K562 treated with DMSO at 1 percent for 4 hours (cell line): ENCODE results near the gene OPRD1. TPM values are rescaled to one million over a fixed set of nuclear protein-coding genes. Genes with fewer than 3 reads are reported as not detected.

Experiments
- total RNA-seq: library from RNA; unstranded; fragments of 300-600 nt; gene quantifications from 2 replicates; pipeline ENCODE4 v1.2.3, GENCODE V29; 2022; ENCODE audit not compliant: insufficient read depth

The OPRD1 gene
- total RNA-seq = 0.12 and 0.15 TPM in 2 replicates

DNA sequence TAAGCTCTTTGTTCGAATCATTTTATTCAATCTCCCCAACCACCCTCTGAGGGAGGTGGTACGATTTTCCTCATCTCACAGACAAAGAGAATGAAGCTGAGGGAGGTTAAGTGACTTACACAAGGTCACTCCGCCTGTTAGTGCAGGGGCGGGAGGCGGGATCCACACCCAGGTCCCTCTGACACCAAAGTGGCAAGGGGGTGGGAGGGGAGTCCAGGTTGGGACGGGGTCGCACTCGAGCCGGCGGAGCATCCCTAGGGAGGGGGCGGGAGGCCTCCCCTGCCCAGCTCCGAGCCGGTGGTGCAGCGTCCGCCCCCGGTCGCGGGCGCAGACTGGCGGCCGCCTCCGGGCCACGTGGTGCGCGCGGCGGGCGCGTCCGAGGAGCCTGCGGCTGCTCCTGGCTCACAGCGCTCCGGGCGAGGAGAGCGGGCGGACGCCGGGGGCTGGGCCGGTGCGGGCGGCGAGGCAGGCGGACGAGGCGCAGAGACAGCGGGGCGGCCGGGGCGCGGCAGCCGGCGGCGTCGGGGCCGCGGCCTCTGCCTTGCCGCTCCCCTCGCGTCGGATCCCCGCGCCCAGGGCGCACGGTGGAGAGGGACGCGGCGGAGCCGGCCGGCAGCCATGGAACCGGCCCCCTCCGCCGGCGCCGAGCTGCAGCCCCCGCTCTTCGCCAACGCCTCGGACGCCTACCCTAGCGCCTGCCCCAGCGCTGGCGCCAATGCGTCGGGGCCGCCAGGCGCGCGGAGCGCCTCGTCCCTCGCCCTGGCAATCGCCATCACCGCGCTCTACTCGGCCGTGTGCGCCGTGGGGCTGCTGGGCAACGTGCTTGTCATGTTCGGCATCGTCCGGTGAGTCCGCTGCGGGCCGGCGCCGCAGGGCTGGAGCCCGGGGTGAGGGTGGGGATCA lies at the start of gene OPRD1:
TSS of gene OPRD1 (plus strand) at position 405 of the 903 bp plus-strand sequence. CDS start at position 619, 214 bp downstream.

DNA sequence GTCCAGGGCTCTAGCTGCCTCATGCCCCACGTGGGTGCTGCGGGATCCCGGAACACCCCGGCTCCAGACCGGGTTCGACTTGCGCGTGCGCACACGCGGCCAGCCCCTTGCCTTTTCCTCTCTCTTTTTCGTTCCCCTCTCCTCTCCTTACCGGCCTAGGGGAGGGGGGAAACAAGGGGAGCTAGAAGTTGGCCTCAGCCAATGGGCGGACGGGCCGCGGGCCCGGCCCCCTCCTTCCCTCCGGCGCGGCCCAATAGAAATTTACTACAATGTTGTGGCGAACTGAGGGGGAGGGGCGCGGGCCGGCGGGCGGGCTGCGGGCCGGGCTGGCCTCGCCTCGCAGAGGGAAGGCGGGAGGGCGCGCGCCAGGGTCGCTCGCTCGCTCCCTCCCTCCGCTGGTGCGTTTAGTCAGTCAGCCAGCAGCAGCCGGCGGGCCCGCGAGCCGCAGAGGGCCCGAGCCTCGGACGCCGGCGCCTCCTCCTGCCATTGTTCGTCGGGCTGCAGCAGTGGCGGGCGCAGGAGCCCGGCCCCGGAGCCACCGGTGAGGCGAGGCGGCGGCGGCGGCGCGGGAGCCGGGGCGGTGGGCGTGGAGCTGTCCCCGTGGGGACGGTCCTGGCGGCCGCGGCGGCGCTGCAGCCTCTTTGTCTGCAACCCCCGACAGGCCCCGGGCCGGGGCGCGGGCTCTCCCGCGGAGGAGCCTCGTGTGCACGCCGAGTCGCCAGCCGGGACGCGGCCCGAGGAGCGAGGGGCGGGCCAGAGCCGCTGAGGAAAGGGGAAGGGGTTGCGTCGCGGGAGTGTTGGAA lies 102.5 kb downstream of the OPRD1 start, which contains the start of gene EPB41:
TSS of gene EPB41 (plus strand) at position 342 of the 803 bp plus-strand sequence. CDS start 72,869 bp downstream, outside the sequence.

Other genes starting within 250 kb of the OPRD1 start
- 0.53 and 1.4 TPM in 2 replicates for gene RAB42, start 219.9 kb upstream of the OPRD1 start, total RNA-seq
- 34.6 and 36.4 TPM in 2 replicates for gene TAF12, start 169.1 kb upstream of the OPRD1 start, total RNA-seq
- not detected in 2 replicates for gene RNU11, start 163.6 kb upstream of the OPRD1 start, total RNA-seq
- gene GMEB1, start 143.4 kb upstream of the OPRD1 start, total RNA-seq = 7.7 and 11.3 TPM in 2 replicates
- 46.1 and 60.5 TPM in 2 replicates for gene YTHDF2, start 75.2 kb upstream of the OPRD1 start, total RNA-seq
- 108 and 112 TPM in 2 replicates for gene EPB41, start 102.4 kb downstream of the OPRD1 start, total RNA-seq